Mammary epithelial cell (primary cell): ENCODE data around the gene AKR1E2.

Experiments used
- EZH2 ChIP-seq: IDR thresholded peaks from 2 replicates; pipeline ENCODE4 v1.6.1; 2012; ENCODE audit warnings: low read length, inconsistent platforms, borderline replicate concordance
- TF ChIP-seq, protein P1 (sequence below), 2 donors: IDR thresholded peaks in 1 of 2; conservative IDR thresholded peaks in 1 of 2; 2 replicates each; pipeline ENCODE4 v1.5.1; 2011 to 2012; ENCODE audit warnings: inconsistent platforms in 2 of 2, low read length in 2 of 2, mild to moderate bottlenecking in 2 of 2, control low read depth in 1 of 2, low read depth in 1 of 2; ENCODE audit not compliant: insufficient read depth in 1 of 2; ENCODE audit errors: extremely low read depth in 1 of 2

DNA sequence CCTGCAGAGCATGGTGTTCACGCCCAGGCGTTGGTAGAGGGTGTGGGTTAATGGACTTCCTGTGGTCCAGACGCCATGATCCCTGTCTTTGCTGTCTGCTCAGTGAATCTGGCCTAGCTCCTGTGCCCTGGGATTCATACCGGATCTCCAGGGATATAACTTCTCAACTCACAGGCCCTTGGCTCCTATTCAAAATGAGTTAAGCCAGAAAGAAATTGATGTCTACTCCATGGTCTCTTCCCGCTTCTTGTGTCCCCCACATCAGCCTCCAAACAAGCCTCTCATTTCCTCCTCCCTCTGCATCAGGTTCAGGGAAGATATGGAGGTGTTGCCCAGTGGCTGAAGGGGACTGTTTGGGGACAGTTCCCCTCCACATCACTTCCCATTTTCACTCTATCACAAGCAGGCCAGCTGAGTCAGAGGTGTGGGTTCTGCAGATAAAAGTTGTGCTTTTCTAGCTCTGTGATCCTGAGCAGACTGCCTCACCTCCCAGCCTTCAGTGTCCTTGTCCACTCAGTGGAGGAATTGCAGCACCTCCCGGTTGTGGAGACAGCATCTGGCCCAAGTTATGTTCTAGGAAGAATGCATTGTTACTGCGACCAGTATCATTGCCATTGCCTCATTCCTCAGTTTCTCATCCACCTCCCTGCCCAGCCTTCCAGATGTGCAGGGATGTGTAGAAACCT, 22.5 kb downstream of the AKR1E2 start:
- TF ChIP-seq, protein P1, sequence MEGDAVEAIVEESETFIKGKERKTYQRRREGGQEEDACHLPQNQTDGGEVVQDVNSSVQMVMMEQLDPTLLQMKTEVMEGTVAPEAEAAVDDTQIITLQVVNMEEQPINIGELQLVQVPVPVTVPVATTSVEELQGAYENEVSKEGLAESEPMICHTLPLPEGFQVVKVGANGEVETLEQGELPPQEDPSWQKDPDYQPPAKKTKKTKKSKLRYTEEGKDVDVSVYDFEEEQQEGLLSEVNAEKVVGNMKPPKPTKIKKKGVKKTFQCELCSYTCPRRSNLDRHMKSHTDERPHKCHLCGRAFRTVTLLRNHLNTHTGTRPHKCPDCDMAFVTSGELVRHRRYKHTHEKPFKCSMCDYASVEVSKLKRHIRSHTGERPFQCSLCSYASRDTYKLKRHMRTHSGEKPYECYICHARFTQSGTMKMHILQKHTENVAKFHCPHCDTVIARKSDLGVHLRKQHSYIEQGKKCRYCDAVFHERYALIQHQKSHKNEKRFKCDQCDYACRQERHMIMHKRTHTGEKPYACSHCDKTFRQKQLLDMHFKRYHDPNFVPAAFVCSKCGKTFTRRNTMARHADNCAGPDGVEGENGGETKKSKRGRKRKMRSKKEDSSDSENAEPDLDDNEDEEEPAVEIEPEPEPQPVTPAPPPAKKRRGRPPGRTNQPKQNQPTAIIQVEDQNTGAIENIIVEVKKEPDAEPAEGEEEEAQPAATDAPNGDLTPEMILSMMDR (conservative IDR thresholded peaks at IDR 0.05 in 1 of 2, IDR thresholded peaks at IDR 0.05 in 1 of 2; ENCODE audit: extremely low read depth in 1 of 2, insufficient read depth in 1 of 2, low read depth in 1 of 2, low read length in 2 of 2), result no peak
- no peak for TF ChIP-seq EZH2
